GM19438 (cell line): Measurements from ENCODE around the gene SLX9.

ENCODE experiments used
- ATAC-seq: cut with Tn5 transposase; IDR thresholded peaks from one replicate; pipeline ENCODE4 v1.9.1; 2021; ENCODE audit warnings: low read depth; ENCODE audit not compliant: unreplicated experiment

SLX9 gene

DNA sequence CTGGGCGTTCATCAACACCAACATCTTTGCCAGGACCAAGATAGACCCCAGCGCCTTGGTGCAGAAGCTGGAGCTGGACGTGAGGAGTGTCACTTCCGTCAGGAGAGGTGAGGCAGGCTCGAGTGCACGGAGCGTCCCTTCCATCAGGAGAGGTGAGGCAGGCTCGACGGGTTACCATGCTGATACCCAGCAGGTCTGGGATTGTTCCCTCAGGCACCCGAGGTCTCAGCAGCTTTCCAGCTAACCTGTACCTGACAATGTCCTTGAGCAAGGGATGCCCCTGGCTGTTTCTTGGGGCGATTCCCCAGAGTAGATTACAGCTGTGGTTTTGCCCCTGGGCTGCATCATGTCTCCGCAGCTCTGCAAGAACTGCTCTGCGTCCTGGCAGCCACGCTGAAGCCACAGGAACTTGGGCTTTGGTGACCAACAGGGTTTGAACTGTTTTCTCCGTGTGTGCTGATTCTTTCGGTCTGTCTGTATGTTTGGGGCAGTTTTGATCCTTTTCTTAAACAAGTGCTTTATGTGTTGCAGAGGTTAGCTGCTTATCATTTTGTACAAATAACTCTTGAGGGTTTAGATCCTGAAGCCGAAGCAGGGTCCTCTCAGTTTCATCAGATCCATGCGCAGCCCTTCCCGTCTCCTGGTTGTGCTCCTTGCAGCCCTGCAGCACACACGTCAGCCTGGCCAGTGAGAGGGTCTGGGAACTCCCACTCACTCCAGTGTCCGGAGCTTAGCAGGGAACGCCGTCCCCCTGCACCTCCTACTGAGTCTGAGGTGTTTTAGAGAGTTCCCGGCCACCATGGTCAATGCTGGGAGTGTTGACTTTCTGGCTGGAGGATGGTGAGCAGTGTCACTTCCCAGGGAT is 4.1 kb downstream of the SLX9 start:
- ATAC-seq, result no peak

DNA sequence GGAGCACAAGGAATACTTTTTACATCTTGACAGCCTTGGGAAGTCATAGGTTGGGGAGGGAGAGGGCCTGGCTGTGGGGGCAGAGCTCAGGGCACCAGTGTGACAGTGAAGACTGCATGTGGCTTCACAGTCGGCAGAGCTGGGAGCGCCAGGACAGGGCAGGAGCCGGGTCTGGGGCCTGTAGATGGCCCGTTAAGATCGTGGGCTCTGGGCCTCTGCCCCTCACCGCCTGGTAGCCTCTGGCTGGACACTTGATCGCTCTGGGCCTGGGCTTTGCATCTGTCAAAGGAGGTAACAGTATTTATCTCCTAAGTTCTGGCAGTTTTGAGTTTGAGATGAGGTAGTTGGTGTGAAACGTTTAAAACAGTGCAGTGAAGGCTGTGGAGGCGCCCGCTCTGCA is 4.8 kb downstream of the SLX9 start:
- no peak for ATAC-seq

DNA sequence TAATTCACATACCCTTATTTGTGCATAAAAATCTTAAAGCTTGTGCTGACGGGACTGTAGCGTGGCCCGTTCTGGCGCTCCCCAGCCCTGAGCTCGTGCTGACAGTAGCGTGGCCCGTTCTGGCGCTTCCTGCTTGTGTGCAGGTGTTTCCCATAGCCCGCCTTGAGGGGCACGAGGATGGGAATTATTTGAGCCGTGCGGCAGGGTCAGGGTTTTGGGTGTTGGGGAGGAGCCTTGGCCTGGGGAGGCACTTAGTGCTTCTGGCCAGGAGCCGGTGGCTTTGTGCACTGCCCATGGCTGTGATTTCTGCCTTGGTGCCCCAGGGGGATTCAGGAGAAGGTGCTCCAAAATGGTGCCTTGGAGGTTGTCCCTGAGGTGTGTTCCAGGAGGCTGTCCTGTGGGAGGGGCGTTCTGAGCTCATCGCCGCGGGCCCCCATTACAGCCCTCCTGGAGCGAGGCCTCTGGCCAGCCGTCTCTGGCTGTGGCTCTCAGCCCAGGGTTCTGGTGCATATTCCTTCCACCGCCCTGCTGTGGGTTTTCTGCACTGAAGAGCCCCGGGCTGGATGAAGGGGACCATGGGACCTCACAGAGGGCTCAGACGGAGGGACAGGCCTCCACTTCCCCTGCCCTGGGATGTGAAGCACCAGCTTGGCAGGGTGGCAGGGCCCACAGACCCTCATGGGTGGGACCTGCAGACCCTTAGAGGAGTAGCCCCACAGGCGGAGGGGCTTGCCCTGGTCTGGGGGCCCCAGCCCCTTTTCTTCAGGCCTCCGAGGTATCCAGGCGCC is 6.6 kb downstream of the SLX9 start:
- ATAC-seq, result no peak

DNA sequence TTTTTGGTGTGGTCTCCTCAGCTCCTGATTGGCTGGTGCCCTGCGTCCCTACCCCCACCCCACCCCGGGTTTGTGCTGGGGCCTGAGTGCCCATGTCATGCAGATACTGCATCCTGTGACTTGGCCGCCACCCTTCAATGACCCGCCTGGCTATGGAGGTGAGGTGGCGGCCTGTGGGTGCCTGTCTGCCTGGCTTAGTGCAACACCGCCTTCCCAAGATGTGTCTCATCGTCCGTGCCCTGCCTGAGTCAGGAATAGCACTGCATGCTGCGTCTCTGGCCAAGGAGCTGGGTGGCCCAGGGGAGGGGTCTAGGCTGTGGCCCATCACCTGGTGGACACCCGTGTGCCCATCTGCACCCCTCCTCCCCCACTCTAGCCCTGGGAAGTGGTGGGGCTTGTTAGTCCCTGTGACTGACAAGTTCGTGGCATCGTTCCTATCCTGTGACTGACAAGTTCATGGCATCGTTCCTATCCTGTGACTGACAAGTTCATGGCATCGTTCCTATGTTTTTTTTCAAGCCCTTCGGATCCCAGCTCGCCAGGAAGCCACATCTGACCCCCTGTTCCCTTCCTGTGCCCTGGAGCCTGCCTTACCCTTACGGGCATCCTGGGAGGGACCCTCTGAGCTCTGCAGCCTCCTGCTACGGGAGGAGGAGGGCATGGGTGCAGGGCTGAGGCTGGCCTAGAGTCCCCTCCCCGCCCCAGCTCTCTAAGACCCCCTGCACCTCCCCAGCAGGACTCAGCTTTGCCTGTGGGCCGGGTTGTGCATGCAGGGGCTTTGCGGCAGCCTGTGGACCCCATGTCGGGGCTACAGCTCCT is 7.5 kb downstream of the SLX9 start:
- no peak for ATAC-seq

- no peak for ATAC-seq
Observed at GRCh38 chr21:44947930-44948331, 8.1 kb downstream of the SLX9 start.

DNA sequence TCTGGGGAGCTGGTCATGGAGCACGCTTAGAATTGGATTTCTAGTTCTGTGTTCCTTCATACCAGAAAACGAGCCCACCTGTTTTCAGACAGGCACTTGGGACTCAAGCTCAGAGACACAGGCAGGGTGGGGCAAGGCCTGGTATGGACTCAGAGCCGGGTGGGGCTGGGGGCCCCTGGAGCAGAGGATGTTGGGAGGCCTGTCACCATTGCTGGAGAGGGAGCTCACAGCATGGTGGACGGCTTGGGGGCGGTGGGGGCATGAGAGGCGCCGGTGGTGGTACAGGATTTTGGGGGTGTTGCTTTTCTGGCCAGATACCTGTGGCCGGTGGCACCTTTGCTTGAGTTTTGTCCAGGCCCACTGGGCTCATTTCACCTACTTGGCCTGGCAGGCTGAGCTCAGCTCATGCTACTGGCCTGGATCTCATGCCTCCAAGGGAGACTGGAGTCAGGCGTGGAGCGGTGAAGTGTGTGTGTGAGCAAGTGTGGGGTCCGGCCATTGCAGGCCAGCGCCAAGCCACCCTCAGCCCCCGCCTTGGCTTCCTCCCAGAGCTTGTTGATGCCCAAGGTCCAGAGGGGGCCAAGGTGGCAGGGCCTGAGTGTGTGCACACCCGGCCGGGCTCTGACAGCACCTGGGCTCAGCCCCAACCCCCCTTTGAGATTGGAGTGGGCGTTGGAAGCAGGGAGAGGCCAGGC is 8.7 kb downstream of the SLX9 start:
- no peak for ATAC-seq

DNA sequence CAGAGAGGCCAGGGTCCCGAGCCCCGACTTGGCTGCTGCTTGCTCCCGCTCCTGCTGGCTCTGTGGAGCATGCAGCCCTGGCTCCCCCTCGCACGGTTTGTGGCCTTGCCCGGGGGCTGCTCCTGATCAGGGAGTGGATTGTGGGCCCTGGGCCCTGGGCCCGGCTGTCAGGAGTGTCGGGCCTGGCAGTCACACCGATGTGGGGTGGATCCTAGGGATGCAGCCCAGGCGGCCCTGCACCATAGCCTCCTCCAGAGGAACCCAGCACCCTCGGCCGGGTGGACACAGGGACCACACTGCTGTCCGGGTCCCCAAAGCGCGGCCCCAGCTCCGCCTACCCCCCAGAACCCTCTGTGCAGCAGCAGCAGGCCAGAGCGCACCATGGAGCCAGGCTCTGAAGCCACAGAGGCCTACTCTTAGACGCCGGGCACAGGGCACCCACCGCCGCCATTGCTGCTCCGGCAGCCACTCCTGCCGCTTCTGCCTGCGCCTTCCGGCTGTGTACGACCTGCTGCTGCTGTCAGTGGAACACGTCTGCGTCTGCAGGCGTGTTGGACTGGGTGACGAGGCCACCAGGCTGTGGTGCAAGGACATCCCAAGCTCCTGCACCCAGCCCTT is 9.4 kb downstream of the SLX9 start:
- ATAC-seq, result no peak

GRCh38 chr21:44949779-44950198 is 10.0 kb downstream of the SLX9 start:
- ATAC-seq, result no peak

DNA sequence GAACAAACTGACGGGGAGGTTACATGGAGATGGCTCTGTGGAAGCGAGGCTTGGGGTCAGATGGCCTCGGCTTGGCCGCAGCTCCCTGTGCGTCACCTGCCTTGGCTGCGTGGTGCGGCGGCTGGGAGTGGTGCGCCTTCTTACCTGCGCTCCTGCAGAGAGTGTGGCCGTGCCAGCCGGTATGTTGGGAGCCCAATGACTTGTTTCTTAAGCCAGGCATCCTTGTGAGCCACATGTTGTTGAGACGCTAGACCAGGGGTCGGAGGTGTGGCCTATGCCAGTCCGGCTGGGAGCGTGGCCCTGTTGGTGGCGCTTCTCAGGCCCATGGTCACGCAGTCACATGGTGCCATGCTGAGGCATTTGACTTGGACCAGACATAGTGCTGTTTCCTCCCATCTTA is 10.5 kb downstream of the SLX9 start:
- ATAC-seq, result no peak

GRCh38 chr21:44951186-44951915 is 11.5 kb downstream of the SLX9 start:
- no peak for ATAC-seq

GRCh38 chr21:44952116-44952928 is 12.5 kb downstream of the SLX9 start:
- no peak for ATAC-seq

DNA sequence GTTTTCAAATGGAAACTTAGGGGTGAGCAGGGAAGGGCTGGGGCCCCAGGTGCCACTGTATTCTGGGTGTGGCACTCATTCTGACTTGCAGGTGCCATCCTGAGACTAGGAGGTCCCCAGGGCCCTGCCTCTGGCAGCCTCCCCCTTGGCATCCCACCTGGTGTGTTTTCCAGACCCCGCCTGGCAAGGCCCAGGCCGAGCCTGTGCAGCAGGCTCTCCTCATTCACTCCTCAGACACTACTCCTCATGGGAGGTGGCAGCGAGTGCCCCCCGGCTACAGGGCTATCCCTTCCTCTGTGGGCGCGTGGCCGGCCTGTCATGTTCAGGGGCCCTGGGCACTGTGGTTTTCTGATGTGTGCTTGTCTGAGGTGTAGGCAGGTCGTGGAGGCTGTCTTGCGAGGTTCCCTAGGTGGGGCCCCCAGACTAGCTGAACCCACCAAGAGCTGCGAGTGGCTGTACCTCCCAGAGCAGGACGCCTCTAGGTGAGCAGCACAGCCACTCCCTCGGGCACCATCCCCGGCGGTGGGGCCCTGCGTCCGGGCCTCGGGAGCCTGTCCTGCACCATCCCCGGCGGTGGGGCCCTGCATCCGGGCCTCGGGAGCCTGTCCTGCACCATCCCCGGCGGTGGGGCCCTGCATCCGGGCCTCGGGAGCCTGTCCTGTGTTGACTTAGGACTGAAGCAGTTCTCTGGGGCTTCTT is 13.2 kb downstream of the SLX9 start:
- no peak for ATAC-seq

- ATAC-seq, result no peak
Observed at GRCh38 chr21:44953628-44954021, 13.8 kb downstream of the SLX9 start.

GRCh38 chr21:44954281-44954771 is 14.5 kb downstream of the SLX9 start:
- ATAC-seq, result no peak

DNA sequence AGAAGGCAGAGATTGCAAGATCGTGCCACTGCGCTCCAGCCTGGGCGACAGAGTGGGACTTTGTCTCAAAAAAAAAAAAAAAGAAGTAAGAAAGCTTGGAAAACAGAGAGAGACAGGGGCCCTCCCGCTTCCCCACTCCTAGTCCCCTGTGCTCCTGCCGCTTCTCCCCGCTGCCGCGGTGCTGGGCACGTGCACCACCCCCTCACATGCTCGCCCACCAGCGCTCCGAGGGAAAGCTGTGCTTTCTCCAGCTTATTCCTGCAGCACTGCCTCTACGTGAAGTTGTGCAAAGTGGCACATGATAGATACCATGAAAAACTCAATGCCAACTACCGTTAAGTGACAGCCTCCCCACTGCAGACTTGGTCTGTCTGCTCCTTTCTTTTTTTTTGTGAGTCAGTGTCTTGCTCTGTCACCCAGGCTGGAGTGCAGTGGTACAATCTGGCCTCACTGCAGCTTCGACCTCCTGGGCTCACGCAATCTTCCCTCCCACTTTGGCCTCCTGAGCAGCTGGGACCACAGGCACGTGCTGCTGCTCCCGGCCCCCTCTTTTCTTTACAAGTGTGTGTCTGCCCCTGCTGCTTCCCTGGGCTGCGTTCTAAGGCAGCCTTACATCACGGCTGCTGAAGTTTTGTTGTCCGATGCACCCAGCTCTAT is 15.4 kb downstream of the SLX9 start:
- ATAC-seq, result no peak

- ATAC-seq, result no peak
Observed at GRCh38 chr21:44955798-44956175, 16.0 kb downstream of the SLX9 start.

DNA sequence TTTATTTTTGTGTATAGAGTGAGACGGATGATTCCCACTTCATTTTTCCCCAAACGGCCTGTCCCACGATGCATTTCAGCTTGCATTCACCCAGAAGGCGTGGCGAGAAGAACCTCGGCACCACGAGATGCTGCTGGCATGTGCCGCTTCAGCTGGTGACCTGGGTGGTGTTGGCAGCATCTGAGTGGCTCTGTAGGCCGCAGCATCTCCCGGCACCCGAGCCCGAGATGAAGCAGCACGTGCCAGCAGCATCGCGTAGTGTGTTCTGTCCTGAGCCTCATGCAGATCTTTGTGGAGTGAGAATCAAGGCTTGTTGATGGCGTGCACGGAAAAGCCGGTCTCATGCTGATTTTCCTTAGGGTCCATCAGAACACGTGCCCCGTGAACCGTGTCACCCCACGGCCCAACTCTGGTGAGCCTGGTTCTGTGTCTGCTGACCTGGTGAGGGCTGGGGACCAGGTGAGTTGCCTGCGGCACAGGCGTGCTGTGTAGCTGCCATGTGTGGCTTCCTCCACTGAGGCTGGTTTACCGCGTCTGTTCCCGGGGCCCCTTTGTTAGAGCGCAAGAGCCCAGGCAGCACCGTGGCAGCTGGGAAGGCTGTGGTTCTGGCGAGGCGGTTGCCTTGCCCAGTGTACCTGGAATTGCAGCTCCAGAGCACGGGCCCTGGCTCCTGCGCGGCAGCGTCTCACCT is 16.7 kb downstream of the SLX9 start:
- ATAC-seq, result no peak
